ENCODE measurements around the gene GOLGA6D.

DNA sequence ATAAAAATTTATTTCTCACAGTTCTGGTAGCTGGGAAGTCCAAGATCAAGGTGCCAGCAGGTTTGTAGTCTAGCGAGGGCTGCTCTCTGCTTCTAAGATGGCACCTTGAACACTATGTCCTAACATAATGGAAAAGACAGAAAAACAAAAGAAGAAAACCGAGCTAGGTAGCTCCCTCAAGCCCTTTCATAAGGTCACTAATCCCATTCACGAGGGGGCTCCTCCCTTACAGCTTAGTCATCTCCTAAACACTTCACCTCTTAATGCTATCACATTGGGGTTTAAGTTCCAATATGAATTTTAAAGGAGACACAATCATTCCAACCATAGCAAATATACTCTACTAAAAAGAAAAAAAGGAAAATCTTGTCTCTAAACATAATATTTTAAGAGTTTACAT, 23.6 kb downstream of the GOLGA6D start:
- no peak for TF ChIP-seq CTCF (IDR thresholded peaks at IDR 0.05 in 4 of 5, conservative IDR thresholded peaks at IDR 0.05 in 1 of 5)
- no peak for TF ChIP-seq POLR2A (IDR thresholded peaks at IDR 0.05)
